ENCODE results near the gene LSP1. TPM values are rescaled to one million over a fixed set of nuclear protein-coding genes. Genes with fewer than 3 reads are reported as not detected.

LSP1 gene
- total RNA-seq, 1 donor from 2014 or later: not detected

GRCh38 chr11:1821562-1821961, 31.3 kb upstream of the LSP1 start:
- Mint-ChIP-seq H3K27ac (ENCODE audit: unreplicated experiment) (peak overlapping the region; percentile 17), H3K4me3 (ENCODE audit: unreplicated experiment) (peak overlapping the region; percentile 12), H3K36me3 (ENCODE audit: low read depth, unreplicated experiment) (peaks cover 9% of the 10 kb centered on the region), H3K4me1 (ENCODE audit: unreplicated experiment) (no peaks in the 10 kb centered on the region), H3K27me3 (ENCODE audit: unreplicated experiment) (peaks cover 13% of the 10 kb centered on the region), H3K9me3 (ENCODE audit: unreplicated experiment) (peaks cover 8% of the 10 kb centered on the region)
- DNase-seq (ENCODE audit: low spot score): no peak
- TF ChIP-seq CTCF (IDR thresholded peaks at IDR 0.05; ENCODE audit: unreplicated experiment): no peak

GRCh38 chr11:1822648-1823375, 30.1 kb upstream of the LSP1 start:
- H3K4me3 Mint-ChIP-seq (ENCODE audit: unreplicated experiment): no peak overlapping the region
- peaks cover 9% of the 10 kb centered on the region for H3K36me3 Mint-ChIP-seq (ENCODE audit: low read depth, unreplicated experiment)
- no peak for DNase-seq (ENCODE audit: low spot score)
- peaks cover 17% of the 10 kb centered on the region for H3K27me3 Mint-ChIP-seq (ENCODE audit: unreplicated experiment)
- H3K9me3 Mint-ChIP-seq (ENCODE audit: unreplicated experiment): peaks cover 8% of the 10 kb centered on the region
- no peak overlapping the region for H3K27ac Mint-ChIP-seq (ENCODE audit: unreplicated experiment)
- H3K4me1 Mint-ChIP-seq (ENCODE audit: unreplicated experiment): no peaks in the 10 kb centered on the region
- no peak for TF ChIP-seq CTCF (IDR thresholded peaks at IDR 0.05; ENCODE audit: unreplicated experiment)

- no peak for TF ChIP-seq CTCF (IDR thresholded peaks at IDR 0.05; ENCODE audit: unreplicated experiment)
- Mint-ChIP-seq H3K4me1 (ENCODE audit: unreplicated experiment) (no peaks in the 10 kb centered on the region), H3K27ac (ENCODE audit: unreplicated experiment) (no peak overlapping the region), H3K9me3 (ENCODE audit: unreplicated experiment) (peaks cover 8% of the 10 kb centered on the region), H3K36me3 (ENCODE audit: low read depth, unreplicated experiment) (peaks cover 9% of the 10 kb centered on the region), H3K4me3 (ENCODE audit: unreplicated experiment) (no peak overlapping the region), H3K27me3 (ENCODE audit: unreplicated experiment) (peaks cover 17% of the 10 kb centered on the region)
- no peak for DNase-seq (ENCODE audit: low spot score)
Observed at GRCh38 chr11:1823376-1824220, 29.3 kb upstream of the LSP1 start.

- no peaks in the 10 kb centered on the region for H3K4me1 Mint-ChIP-seq (ENCODE audit: unreplicated experiment)
- no peak overlapping the region for H3K27ac Mint-ChIP-seq (ENCODE audit: unreplicated experiment)
- peaks cover 9% of the 10 kb centered on the region for H3K36me3 Mint-ChIP-seq (ENCODE audit: low read depth, unreplicated experiment)
- DNase-seq (ENCODE audit: low spot score): no peak
- TF ChIP-seq CTCF (IDR thresholded peaks at IDR 0.05; ENCODE audit: unreplicated experiment): no peak
- no peak overlapping the region for H3K4me3 Mint-ChIP-seq (ENCODE audit: unreplicated experiment)
- peaks cover 8% of the 10 kb centered on the region for H3K9me3 Mint-ChIP-seq (ENCODE audit: unreplicated experiment)
- peaks cover 17% of the 10 kb centered on the region for H3K27me3 Mint-ChIP-seq (ENCODE audit: unreplicated experiment)
Observed at GRCh38 chr11:1824221-1825038, 28.5 kb upstream of the LSP1 start.
